ENCODE measurements around the gene AK9.

The AK9 gene

GRCh38 chr6:109561844-109562243, 129.2 kb downstream of the AK9 start:
- TF ChIP-seq POLR2AphosphoS5 (IDR thresholded peaks at IDR 0.05; ENCODE audit: low read depth, low read length), result no peak
- no peak for TF ChIP-seq TAF1 (IDR thresholded peaks at IDR 0.05; ENCODE audit: borderline replicate concordance, insufficient read depth, low read length)
- TF ChIP-seq REST (IDR thresholded peaks at IDR 0.05; ENCODE audit: insufficient read depth in 1 of 2, low read depth in 2 of 2, low read length in 2 of 2), result no peak
- no peak for TF ChIP-seq SIN3A (IDR thresholded peaks at IDR 0.05; ENCODE audit: borderline replicate concordance, insufficient read depth, low read length)
- TF ChIP-seq FOXP2 (optimal IDR thresholded peaks at IDR 0.05; ENCODE audit: borderline replicate concordance, extremely low read depth, extremely low read length, insufficient read depth), result no peak

GRCh38 chr6:109531446-109531845, 159.6 kb downstream of the AK9 start:
- TF ChIP-seq REST (IDR thresholded peaks at IDR 0.05; ENCODE audit: insufficient read depth in 1 of 2, low read depth in 2 of 2, low read length in 2 of 2), result no peak
- TF ChIP-seq FOXP2 (optimal IDR thresholded peaks at IDR 0.05; ENCODE audit: borderline replicate concordance, extremely low read depth, extremely low read length, insufficient read depth), result no peak
- TF ChIP-seq TAF1 (IDR thresholded peaks at IDR 0.05; ENCODE audit: borderline replicate concordance, insufficient read depth, low read length), result no peak
- TF ChIP-seq POLR2AphosphoS5 (IDR thresholded peaks at IDR 0.05; ENCODE audit: low read depth, low read length), result no peak

- TF ChIP-seq POLR2AphosphoS5 (IDR thresholded peaks at IDR 0.05; ENCODE audit: low read depth, low read length) (no peak), FOXP2 (optimal IDR thresholded peaks at IDR 0.05; ENCODE audit: borderline replicate concordance, extremely low read depth, extremely low read length, insufficient read depth) (no peak), TAF1 (IDR thresholded peaks at IDR 0.05; ENCODE audit: borderline replicate concordance, insufficient read depth, low read length) (no peak), REST (IDR thresholded peaks at IDR 0.05; ENCODE audit: insufficient read depth in 1 of 2, low read depth in 2 of 2, low read length in 2 of 2) (no peak), SIN3A (IDR thresholded peaks at IDR 0.05; ENCODE audit: borderline replicate concordance, insufficient read depth, low read length) (no peak)
Measured at GRCh38 chr6:109527989-109528388, 163.0 kb downstream of the AK9 start.

- TF ChIP-seq REST (IDR thresholded peaks at IDR 0.05; ENCODE audit: insufficient read depth in 1 of 2, low read depth in 2 of 2, low read length in 2 of 2), result no peak
- no peak for TF ChIP-seq FOXP2 (optimal IDR thresholded peaks at IDR 0.05; ENCODE audit: borderline replicate concordance, extremely low read depth, extremely low read length, insufficient read depth)
- TF ChIP-seq TAF1 (IDR thresholded peaks at IDR 0.05; ENCODE audit: borderline replicate concordance, insufficient read depth, low read length), result no peak
- no peak for TF ChIP-seq SIN3A (IDR thresholded peaks at IDR 0.05; ENCODE audit: borderline replicate concordance, insufficient read depth, low read length)
- TF ChIP-seq POLR2AphosphoS5 (IDR thresholded peaks at IDR 0.05; ENCODE audit: low read depth, low read length), result no peak
Measured at GRCh38 chr6:109526905-109527628, 163.9 kb downstream of the AK9 start.
